RWPE2 (cell line): Measurements from ENCODE around the gene TMEM273.
"Not testable (repeated sequence)": the region's sequence is repeated elsewhere in the genome, so short reads cannot be mapped to it uniquely, and the experiment has no call there.

Experiments
- ATAC-seq: fragments of 200-7000 bp; cut with Tn5 transposase; 3 replicates; pipeline ENCODE4 v1.9.1; 2021; ENCODE audit warnings: low read depth
- DNase-seq: peaks from one replicate; pipeline ENCODE4 v3.0.0-alpha.2; 2020; ENCODE audit warnings: low spot score
- H3K27ac ChIP-seq: fragments of 450-650 bp; 2 replicates; pipeline ENCODE4 v1.5.1; 2017; ENCODE audit warnings: mild to moderate bottlenecking; ENCODE audit not compliant: poor library complexity, severe bottlenecking
- H3K27me3 ChIP-seq: fragments of 250-450 bp; sonication (Bioruptor Pico); 2 replicates; pipeline ENCODE4 v1.5.1; 2021; ENCODE audit warnings: mild to moderate bottlenecking, moderate library complexity; ENCODE audit not compliant: insufficient read depth, poor library complexity, severe bottlenecking
- H3K36me3 ChIP-seq: fragments of 250-450 bp; sonication (Bioruptor Pico); 2 replicates; pipeline ENCODE4 v1.5.1; 2020; ENCODE audit warnings: low read depth, mild to moderate bottlenecking, moderate library complexity
- H3K4me1 ChIP-seq: fragments of 250-450 bp; sonication (Bioruptor Pico); 2 replicates; pipeline ENCODE4 v1.5.1; 2021; ENCODE audit warnings: mild to moderate bottlenecking, moderate library complexity; ENCODE audit not compliant: insufficient read depth, poor library complexity, severe bottlenecking
- H3K4me3 ChIP-seq: fragments of 250-450 bp; sonication (Bioruptor Pico); 2 replicates; pipeline ENCODE4 v1.5.1; 2021; ENCODE audit warnings: mild to moderate bottlenecking, moderate library complexity; ENCODE audit not compliant: severe bottlenecking
- H3K9me3 ChIP-seq: fragments of 250-450 bp; sonication (Bioruptor Pico); 2 replicates; pipeline ENCODE4 v1.5.1; 2021; ENCODE audit warnings: mild to moderate bottlenecking, moderate library complexity; ENCODE audit not compliant: severe bottlenecking
- CTCF ChIP-seq: fragments of 450-650 bp; IDR thresholded peaks from one replicate; pipeline ENCODE4 v1.5.1; 2017; ENCODE audit warnings: mild to moderate bottlenecking, moderate library complexity; ENCODE audit not compliant: poor library complexity, severe bottlenecking

Gene TMEM273

GRCh38 chr10:49202266-49202665, 14.1 kb upstream of the TMEM273 start:
- Histone ChIP-seq H3K27ac (no peak overlapping the region), H3K27me3 (peaks cover 19% of the 10 kb centered on the region), H3K4me1 (no peaks in the 10 kb centered on the region), H3K4me3 (no peak overlapping the region), H3K9me3 (no peaks in the 10 kb centered on the region), H3K36me3 (no peaks in the 10 kb centered on the region)
- no peak for TF ChIP-seq CTCF
- ATAC-seq (no peak), DNase-seq (no peak)

- no peak for TF ChIP-seq CTCF
- DNase-seq: no peak
- Histone ChIP-seq H3K9me3 (no peaks in the 10 kb centered on the region), H3K27ac (no peak overlapping the region), H3K27me3 (peaks cover 19% of the 10 kb centered on the region), H3K36me3 (no peaks in the 10 kb centered on the region), H3K4me1 (no peaks in the 10 kb centered on the region), H3K4me3 (no peak overlapping the region)
- ATAC-seq: peak; percentile 29; the same call in 1 of the 3 replicates
Observed at GRCh38 chr10:49200854-49201253, 12.7 kb upstream of the TMEM273 start.

DNA sequence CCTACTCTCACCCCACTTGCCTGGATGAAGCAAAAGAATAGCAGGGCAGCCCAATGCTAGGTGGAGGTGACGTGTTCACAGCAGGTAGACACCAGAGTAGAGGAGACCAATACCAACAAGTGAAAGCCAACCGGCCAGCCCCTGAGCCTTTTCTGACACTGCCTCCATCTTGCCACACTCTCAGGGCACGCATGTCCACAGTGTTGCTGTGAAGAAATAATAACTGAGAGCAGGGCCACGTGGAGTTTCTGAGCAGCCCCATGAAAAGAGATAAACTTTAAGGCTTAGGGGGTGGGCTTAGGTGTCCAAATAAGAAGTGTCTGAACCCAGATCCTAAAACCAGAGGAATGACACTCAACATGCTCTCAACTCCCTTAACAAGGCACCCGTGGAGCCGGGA, 9.0 kb upstream of the TMEM273 start:
- H3K9me3 ChIP-seq: no peaks in the 10 kb centered on the region

GRCh38 chr10:49195864-49196263, 7.7 kb upstream of the TMEM273 start:
- H3K27me3 ChIP-seq: peaks cover 12% of the 10 kb centered on the region
- H3K9me3 ChIP-seq: not testable (repeated sequence)

More for the DNA sequence above, 9.0 kb upstream of the TMEM273 start:
- Histone ChIP-seq H3K27me3 (peaks cover 16% of the 10 kb centered on the region), H3K27ac (no peak overlapping the region), H3K4me3 (no peak overlapping the region), H3K4me1 (no peaks in the 10 kb centered on the region), H3K36me3 (no peaks in the 10 kb centered on the region)
- no peak for TF ChIP-seq CTCF
- DNase-seq: no peak
- no peak for ATAC-seq

GRCh38 chr10:49194212-49194920, 6.2 kb upstream of the TMEM273 start:
- H3K9me3 ChIP-seq: no peaks in the 10 kb centered on the region
- H3K36me3 ChIP-seq: no peaks in the 10 kb centered on the region
- H3K4me3 ChIP-seq: no peak overlapping the region
- TF ChIP-seq CTCF: no peak
- DNase-seq (no peak), ATAC-seq (no peak)
- H3K27ac ChIP-seq: no peak overlapping the region
- H3K4me1 ChIP-seq: no peaks in the 10 kb centered on the region
- peaks cover 12% of the 10 kb centered on the region for H3K27me3 ChIP-seq

More at GRCh38 chr10:49195864-49196263, 7.7 kb upstream of the TMEM273 start:
- H3K36me3 ChIP-seq, H3K4me3 ChIP-seq, DNase-seq, H3K4me1 ChIP-seq, H3K27ac ChIP-seq, ATAC-seq: not testable (repeated sequence)
